ENCODE measurements around the gene ZMYND15.
"Not testable (repeated sequence)": the region's sequence is repeated elsewhere in the genome, so short reads cannot be mapped to it uniquely, and the experiment has no call there.

Gene ZMYND15

DNA sequence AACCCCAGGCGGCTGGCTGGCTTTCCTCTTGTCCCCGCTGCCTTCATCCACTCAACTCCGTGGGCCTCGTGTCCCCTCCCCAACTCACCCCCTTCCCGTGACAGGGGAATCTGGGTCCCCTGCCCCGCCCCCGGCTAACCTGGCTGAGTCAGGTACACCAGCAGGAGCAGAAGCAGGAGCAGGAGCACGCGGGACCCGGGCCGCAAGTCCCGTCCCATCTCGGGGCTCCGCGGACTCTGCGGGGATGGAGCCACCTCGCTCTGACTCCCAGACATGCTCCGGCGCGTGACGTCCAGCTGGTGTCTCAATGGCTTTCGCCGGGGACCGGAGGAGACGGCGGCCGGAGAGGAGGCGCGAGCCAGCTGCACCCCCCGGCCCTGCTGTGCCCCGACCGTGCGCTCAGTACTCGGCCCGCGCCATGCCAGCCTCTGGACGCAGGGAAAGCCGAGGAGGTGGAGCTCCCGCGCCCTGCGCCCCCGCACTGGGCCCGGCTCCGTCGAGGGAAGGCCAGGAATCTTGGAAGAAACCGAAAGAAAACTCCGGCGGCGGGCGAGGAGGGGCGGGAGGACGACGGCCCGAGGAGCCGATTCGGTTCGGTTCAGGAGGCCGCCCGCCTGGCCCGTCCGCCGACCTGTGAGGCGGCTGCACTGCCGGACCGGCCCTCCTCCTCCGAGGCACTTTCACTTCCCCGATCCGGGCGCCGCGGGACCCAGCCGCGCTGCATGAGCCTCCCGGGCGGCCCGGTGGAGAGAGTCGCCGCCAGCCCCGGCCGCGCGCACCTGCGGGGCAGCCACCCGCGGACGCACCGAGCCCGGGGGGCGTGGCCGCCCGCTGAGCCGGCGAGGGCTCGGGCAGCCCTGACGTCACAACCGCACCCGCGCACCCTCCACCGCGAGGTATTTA is at the start of gene ZMYND15, which contains the start of gene CXCL16:
ZMYND15 (plus strand) TSS at position 712 of the 903 bp plus-strand sequence. CDS start 716 bp downstream, outside the sequence.
CXCL16 (minus strand) TSS at position 807 of the 903 bp plus-strand sequence; CDS start at position 218, 589 bp downstream.
- no peak for DNase-seq (ENCODE audit: low spot score)

DNA sequence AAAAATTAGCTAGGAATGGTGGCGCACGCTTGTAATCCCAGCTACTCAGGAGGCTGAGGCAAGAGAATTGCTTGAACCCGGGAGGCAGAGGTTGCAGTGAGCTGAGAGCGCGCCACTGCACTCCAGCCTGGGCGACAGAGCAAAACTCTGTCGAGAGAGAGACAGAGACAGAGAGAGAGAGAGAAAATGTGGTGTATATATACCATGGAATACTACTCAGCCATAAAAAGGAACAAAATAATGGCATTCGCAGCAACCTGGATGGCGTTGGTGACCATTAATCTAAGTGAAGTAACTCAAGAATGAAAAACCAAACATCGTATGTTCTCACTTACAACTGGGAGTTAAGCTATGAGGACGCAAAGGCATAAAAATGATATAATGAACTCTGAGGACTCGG is 49.8 kb upstream of the ZMYND15 start:
- DNase-seq (ENCODE audit: low spot score) = not testable (repeated sequence)

DNA sequence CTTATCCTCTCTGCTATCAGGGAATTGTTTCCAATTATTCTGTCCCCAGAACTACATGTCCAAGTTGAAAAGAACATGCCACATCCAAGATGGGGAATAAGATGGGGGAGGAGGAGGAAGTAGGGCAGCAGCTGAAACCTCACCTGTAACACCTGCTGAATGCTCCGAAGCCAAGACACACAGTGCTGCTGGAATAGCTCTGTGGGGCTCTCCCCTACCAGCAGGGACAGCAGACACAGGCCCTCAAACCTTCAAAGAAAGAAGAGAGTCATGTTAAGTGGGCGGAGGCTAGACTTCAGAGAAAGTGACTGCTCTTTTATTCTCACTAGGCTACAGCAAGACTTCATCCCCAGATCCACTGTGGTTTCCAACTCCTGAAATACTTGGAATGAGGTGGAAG is 48.9 kb upstream of the ZMYND15 start:
- no peak for DNase-seq (ENCODE audit: low spot score)

- no peak for DNase-seq (ENCODE audit: low spot score)
These were observed 47.9 kb upstream of the ZMYND15 start for GRCh38 chr17:4691686-4692085.

DNA sequence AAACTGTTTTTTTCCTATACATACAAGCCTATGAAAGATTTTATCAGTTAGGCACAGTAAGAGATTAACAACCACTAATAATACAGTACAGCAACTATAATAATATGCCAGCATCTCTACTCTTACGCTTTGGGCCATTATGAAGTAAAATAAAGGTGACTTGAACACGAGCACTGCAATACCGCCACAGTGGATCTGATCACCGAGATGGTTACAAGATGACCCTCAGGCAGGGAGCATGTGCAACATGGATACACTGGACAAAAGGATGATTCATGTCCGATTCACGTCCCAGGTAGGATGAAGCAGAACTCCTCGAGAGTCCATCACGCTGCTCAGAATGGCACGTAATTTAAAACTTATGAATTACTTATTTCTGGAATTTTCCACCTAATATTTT is 46.2 kb upstream of the ZMYND15 start:
- no peak for DNase-seq (ENCODE audit: low spot score)

DNA sequence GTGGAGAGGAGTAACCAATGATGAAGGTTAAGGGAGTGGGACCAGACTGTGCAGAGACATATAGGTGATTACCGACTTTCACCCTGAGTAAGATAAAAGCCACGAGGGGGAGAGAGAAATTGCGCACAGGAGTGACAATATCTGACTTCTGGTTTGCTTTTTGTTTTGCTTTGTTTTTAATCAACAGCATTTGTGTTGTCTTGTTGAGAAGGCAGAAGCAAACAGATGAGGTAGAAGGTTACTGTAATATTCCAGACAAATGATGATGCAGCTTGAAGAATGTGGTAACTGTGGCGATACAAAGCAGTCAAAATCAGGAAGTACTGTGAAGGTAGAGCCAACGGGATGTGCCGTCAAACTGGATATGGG is 43.2 kb upstream of the ZMYND15 start:
- DNase-seq (ENCODE audit: low spot score) = peak; percentile 81

DNA sequence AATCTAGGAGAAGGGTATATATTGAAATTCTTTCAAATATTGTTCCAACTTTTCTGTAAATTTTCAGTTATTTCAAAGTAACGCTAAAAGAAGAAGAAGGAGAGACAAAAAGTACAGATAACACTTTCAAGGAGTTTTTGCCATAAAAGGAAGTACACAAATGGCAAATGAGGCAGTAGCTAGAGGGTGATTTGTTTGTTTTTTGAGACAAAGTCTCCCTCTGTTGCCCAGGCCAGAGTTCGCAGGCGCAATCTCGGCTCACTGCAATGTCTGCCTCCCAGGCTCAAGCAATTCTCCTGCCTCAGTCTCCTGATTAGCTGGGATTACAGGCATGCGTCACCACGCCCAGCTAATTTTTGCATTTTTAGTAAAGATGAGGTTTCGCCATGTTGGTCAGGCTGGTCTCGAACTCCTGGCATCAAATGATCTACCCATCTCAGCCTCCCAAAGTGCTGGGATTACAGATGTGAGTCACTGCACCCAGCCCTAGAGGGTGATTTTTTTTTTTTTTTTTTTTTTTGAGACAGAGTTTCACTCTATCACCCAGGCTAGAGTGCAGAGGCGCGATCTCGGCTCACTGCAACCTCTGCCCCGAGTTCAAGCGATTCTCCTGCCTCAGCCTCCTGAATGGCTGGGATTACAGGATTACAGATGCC is 40.1 kb upstream of the ZMYND15 start:
- DNase-seq (ENCODE audit: low spot score) = not testable (repeated sequence)

DNA sequence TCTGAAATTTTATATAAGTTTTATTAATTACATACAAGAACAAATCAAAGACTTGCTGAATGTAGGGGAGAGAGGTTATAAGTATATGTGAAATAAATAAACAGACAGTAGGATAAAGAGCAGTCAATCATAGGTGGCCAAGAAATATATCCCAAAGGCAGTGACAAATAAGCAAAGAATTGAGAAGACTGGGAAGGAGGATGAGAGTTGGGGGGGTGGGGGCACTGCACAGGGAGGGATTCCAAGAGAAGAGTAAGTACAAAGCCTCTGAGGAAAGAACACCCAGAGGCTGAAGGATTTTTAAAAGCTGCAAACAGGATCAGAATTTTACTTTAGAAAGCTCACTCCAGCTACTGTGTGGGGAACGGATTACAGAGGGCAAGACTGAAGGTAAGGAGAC is 38.5 kb upstream of the ZMYND15 start:
- no peak for DNase-seq (ENCODE audit: low spot score)

DNA sequence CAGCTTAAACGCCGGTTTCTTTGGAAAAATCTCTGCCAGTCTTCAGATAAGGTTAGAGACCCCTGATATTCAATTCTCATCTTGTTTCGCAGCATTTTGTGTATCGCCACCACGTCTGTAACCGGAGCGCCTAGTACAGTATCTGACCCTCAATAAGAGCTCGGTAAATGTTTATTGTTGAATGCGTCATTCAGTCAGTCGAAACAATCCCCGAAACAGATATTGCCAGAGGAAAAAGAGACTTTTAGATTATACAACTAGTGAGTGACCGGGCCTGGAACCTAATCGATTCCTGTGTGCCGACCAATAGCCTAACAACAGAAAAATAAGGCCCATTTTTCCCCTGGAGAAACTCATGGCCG is 36.3 kb upstream of the ZMYND15 start:
- DNase-seq (ENCODE audit: low spot score) = no peak

- DNase-seq (ENCODE audit: low spot score) = not testable (repeated sequence)
These were observed 35.1 kb upstream of the ZMYND15 start for GRCh38 chr17:4704574-4704907.

GRCh38 chr17:4704991-4705390 is 34.6 kb upstream of the ZMYND15 start:
- DNase-seq (ENCODE audit: low spot score) = no peak

GRCh38 chr17:4706121-4706520 is 33.5 kb upstream of the ZMYND15 start:
- no peak for DNase-seq (ENCODE audit: low spot score)

DNA sequence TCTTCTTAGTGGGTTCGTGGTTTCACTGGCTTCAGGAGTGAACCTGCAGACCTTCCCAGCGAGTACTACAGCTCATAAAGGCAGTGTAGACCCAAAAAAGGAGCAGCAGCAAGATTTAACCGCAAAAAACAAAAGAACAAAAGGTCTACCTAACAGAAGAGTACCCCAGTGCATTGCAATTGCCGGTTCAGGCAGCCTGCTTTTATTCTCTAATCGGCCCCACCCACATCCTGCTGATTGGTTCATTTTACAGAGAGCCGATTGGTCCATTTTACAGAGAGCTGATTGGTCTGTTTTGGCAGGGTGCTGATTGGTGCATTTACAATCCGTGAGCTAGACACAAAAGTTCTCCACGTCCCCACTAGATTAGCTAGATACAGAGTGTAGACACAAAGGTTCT is 31.2 kb upstream of the ZMYND15 start:
- DNase-seq (ENCODE audit: low spot score) = peak; percentile 79

DNA sequence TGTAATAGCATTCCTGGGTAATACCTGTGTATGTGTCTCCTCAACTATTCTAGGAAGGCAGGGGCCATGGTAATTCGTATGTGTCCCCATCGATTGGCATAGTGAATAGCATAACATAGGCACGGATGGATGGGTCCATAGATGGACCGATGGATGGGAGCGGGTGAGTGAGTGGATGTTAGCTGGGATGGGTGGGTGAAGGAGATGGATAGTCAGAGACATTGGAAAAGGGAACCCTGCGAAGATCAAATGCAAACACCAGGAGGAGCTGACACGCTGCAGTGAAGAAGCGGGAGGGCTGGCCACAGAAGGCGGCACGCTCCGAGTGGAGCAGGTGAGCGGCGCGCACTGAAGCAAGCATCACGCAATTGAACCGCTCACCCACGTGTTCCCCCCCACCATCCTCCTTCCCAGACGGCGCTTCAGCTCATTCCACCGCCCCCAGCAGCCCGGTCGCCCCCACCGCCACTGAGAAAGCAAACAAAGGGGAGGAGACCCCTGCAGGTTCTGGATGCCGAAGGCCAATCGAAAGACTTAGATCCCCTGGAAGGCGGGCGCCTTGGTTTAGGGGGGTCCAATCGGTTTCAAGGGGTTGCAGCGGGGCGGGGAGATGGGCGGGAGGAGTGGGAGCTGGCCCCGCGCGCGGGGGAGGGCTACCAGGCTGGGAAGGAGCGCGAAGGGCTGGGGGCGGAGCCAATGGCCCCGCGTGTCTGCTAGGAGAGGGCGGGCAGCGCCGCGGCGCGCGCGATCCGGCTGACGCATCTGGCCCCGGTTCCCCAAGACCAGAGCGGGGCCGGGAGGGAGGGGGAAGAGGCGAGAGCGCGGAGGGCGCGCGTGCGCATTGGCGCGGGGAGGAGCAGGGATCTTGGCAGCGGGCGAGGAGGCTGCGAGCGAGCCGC is 29.6 kb upstream of the ZMYND15 start, which contains the start of gene ARRB2:
ARRB2 (plus strand) TSS at position 839 of the 899 bp plus-strand sequence. CDS start 90 bp downstream, outside the sequence.
- DNase-seq (ENCODE audit: low spot score) = peak; percentile 99

DNA sequence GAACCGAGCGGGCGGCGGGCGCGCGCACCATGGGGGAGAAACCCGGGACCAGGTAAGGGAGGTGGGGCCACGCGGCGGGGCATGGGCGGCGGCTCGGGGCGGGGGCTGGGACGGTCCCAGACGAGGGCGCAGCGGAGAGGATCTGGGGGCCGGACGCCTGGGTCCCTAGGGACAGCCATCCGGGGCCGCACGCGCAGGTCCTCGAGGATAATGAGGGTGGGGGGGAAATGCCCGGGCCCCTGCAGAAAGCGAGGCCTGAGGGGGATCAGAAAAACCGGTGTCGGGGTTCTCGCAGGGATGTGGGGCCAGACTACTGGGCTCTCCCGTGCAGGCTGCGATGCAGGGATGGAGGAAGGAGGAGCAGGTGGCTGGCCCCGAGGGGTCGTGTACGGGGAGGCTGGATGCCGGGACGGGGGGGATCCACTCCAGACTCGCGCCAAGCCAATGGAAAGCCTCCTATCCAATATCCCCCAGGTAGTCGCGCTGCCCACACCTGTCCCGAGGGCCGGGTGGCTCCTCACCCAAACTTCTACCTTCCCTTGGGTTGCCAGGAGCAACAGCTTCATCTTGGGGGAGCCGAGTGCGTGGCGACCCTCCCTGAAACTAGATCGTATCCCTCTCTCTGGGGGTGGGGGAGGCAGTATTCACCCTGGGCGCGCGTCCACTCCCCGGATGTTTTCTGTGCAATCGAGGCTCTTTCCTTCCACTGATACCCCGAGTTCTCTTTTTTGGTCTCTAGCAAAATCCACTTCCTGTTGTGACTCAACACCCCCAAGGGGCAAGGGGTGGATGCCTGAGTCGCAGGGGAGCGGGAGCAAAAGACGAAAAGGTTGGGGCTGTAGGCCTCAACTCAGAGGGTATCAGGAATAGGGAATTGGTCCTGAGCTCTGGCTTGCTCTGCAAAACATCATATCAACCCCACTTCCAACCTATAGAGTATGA is 28.7 kb upstream of the ZMYND15 start:
- peak; percentile 70 for DNase-seq (ENCODE audit: low spot score)

- no peak for DNase-seq (ENCODE audit: low spot score)
These were observed 27.9 kb upstream of the ZMYND15 start for GRCh38 chr17:4711661-4712181.

DNA sequence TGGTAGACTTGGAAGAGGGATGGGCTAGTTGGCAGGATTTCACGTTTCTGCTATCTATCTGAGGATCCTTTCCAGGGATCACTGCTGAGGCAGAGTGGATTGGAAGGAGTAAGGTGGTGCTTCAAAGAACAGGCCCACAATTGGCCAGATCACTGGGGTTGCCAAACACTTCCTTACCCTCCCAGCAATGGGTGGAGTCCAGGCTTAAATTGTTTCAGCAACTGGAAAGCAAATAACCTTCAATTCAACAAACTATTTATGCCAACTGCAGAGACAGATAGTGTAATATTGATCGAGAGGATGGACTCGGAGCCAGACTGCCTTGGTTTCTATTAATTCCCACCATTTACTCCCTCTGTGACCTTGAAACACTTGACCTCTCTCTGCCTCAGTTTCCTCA is 27.1 kb upstream of the ZMYND15 start:
- no peak for DNase-seq (ENCODE audit: low spot score)

- DNase-seq (ENCODE audit: low spot score) = not testable (repeated sequence)
These were observed 25.1 kb upstream of the ZMYND15 start for GRCh38 chr17:4714340-4715062.

DNA sequence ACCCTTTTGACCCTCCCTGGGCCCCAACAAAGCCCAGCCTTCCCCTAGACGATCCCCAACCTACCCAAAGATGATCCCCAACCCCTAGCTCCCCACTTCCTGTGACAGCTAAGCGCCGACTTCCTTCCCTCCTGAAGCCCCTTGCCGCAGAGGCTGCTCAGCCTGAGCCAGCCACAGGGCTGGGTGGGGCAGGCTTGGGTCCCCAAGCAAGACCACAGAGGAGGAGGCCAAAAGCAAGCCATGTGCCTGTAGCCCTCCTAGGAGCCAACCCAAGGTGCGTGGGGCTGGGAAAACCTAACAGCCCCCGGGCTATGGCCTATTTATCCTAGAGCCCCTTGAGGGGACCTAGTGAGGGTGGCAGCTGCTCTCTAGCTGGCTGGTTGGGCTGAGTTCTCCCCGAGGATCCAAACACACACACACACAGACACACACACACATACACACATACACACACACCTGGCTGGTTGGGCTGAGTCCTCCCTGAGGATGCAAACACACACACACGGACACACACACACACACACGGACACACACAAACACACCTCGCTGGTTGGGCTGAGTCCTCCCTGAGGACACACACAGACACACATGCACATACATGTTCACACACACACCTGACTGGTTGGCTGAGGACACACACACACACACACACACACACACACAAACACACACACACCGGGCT is 24.4 kb upstream of the ZMYND15 start:
- peak; percentile 63 for DNase-seq (ENCODE audit: low spot score)

- no peak for DNase-seq (ENCODE audit: low spot score)
These were observed 23.6 kb upstream of the ZMYND15 start for GRCh38 chr17:4716081-4716480.

Measured in activated CD4-positive, alpha-beta T cell treated with anti-CD3 and anti-CD28 coated beads, Interleukin-2, Interleukin-4, amounts not matched to agents 100 ng/mL and 50 ng/mL, durations not matched to agents 16 hours and 8 hours (primary cell).